ENCODE data around the gene GNS. TPM values are rescaled to one million over a fixed set of nuclear protein-coding genes. Genes with fewer than 3 reads are reported as not detected.

GNS gene
- total RNA-seq, 1 donor from 2014 or later: 101 TPM

DNA sequence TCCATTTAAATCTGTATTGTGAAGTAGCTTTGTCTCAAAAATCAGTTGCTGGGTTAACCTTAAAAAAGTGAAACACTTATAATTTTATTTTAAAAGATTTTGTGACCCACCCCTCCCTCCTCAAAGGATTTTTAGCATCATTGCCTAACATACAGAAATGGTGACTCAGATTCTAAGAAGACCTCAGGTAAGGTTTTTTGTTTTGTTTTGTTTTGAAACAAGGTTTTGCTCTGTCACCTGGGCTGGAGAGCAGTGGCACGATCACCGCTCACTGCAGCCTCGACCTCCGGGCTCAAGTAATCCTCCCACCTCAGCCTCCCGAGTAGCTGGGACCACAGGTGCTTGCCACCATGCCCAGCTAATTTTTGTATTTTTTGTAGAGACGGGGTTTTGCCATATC is 74.2 kb downstream of the GNS start:
- intact Hi-C loops (cut with DNase I): no loop called here
- ATAC-seq (no peak), DNase-seq (ENCODE audit: missing footprints) (no peak)

DNA sequence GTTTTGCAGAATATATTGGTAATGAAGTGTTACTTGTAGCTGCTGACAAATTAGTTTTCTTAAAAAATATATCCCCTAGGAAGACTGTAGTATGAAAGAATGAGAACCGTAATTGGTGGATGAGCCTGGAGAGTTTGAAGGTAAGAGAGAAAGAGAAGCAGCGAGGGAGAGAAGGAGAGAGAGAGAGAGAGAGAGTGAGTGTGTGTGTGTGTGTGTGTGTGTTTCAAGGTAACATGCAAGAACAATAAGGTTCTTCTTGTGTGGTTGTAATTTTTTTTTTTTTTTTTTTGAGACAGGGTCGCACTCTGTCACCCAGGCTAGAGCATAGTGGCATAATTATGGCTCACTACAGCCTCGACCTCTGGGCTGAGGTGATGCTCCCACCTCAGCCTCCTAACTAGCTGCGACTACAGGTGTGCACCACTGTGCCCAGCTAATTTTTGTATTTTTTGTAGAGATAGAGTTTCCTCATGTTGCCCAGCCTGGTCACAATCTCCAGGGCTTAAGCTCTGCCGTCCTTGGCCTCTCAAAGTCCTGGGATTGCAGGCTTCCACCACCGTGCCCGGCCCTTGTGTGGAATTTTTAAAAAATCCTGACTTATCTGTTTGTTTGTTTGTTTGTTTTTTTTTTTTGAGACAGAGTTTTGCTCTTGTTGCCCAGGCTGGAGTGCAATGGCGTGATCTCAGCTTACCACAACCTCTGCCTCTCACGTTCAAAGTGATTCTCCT is 75.2 kb downstream of the GNS start:
- ATAC-seq (no peak), DNase-seq (ENCODE audit: missing footprints) (no peak)
- intact Hi-C loops (cut with DNase I): no loop called here

DNA sequence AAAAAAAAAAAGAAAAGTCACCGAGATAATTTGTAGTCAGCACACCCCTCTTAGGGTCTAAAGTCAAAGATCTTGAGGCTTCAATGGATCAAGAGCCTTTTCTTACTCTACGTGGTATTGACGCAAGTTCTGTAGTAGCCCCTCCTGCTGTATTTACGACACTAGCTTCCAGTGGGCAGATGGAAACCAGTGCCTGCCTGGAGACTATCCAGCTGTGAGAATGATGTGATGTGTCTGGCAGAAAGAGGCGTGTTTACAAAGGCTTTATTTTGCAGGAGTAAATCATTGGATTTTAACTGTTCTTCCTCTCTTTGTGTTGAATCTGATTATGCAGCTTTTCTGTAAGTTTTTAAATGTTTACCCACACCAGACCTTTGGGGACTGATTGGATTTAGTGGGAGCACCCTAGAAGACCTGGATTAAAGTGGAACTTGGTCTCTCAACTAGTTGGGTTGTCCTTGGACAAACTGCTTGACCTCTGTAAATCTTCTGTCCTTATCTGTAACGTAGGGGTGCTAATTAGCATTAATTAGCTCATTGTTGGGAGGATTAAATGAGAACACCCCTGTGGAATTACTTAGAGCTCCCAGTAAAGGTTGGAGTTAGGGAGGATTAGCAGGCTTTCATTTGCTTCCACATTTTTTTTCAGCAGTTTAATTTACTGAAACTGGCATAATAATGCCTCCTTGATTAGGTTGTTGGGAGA is 76.5 kb downstream of the GNS start:
- ATAC-seq (peak; percentile 78), DNase-seq (ENCODE audit: missing footprints) (no peak)
- intact Hi-C loops (cut with DNase I): no loop called here

DNA sequence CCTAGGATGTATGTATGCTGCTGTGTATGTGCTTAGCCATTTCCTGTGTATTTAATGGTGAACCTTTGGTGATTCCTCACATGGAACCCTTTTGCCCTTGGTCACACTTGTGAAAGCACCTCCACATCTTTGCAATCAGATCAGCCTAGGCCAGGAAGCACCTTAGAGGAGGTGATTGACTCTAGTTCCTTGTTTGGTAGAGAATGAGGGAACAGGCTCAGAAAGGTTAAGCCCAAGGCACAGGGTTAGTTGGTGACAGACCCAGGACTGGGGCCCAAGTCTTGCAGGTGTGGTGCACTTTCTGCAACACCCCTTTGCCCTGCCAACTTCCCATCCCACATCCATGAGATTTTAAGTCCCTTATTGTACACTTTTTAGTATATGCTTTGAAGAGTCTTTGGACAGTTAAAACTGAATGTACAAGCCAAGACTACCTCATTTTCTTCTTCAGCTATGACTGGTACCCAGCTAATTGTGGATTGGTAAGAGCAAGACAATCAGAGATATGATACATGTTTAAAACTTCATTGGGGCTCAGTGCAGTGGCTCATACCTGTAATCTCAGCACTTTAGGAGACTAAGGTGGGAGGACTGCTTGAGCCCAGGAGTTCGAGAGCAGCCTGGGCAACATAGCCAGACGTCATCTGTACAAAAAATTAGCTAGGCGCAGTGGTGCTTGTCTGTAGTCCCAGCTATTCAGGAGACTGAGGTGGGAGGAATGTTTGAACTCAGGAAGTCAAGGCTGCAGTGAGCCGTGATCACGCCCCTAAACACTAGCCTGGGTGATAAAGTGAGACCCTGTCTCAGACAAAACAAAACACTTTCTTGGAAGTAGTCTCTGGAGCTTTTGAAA is 77.8 kb downstream of the GNS start:
- DNase-seq (ENCODE audit: missing footprints) (no peak), ATAC-seq (no peak)
- intact Hi-C loops (cut with DNase I): loop anchor here (2.0 kb wide), 1 partner anchor 71 kb away; the partner anchor contains the start of gene RASSF3

DNA sequence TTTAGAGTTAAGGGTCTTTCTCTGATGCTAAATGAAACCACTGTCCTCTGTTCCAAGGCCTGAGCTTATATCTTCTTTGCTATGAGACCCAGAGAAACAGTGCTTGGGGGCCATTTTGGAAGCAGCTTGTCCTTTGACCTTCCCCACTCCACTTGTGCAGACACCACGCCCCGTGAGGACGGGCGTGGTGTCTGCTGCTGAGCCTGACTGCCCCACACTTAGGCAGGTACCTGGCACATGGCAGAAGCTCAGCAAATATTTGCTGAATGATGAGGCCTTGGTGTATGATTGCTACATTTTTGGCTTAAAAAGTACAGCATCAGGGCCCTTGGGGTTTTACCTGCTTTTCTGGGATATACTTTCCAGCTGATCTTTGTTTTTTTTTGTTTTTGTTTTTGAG is 79.0 kb downstream of the GNS start:
- no peak for ATAC-seq
- intact Hi-C loops (cut with DNase I): loop anchor here (2.0 kb wide), 1 partner anchor 69 kb away; the partner anchor contains the start of gene RASSF3
- no peak for DNase-seq (ENCODE audit: missing footprints)

DNA sequence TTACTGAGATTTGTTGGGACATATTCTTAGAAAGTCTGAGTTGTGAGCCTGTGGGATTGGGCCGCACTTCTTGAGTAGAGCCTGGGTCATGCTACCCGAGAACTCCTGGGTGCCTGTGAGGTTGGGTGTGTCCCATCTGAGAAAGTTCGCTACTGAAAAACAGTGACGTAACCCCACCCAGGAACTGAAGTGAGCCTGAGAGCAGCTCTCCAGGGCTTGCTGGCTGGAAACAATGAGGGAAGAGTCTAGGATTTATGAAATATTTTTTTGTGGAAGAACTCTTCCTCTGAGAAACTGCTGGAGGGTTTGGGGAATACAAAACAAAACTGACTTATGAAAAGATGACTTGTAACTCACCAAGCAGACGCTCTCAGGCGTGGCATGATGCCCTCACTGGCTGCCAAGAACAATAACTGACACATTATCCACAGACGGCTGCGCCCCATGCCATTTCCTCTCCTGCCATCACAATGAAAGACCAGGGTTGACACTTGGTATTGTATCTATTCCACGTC is 79.7 kb downstream of the GNS start:
- intact Hi-C loops (cut with DNase I): loop anchor here (2.0 kb wide), 1 partner anchor 69 kb away; the partner anchor contains the start of gene RASSF3
- ATAC-seq (peak; percentile 68), DNase-seq (ENCODE audit: missing footprints) (peak; percentile 85)

DNA sequence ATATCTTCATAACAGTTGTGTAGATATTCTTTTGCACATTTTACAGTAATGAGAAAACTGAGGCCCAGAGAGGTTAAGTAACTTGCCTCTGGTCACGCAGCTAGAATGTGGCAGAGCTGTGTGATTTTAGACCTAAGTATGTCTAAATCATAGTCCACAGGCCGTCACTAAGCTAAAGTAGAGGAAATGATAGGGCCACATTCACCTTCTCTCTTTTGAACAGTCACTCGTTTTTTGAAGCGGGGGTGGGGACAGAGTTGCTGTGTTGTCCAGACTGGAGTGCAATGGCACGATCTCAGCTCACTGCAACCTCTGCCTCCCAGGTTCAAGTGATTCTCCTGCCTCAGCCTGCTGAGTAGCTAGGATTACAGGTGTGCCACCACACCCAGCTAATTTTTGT is 80.4 kb downstream of the GNS start:
- DNase-seq (ENCODE audit: missing footprints) (no peak), ATAC-seq (no peak)
- intact Hi-C loops (cut with DNase I): no loop called here

DNA sequence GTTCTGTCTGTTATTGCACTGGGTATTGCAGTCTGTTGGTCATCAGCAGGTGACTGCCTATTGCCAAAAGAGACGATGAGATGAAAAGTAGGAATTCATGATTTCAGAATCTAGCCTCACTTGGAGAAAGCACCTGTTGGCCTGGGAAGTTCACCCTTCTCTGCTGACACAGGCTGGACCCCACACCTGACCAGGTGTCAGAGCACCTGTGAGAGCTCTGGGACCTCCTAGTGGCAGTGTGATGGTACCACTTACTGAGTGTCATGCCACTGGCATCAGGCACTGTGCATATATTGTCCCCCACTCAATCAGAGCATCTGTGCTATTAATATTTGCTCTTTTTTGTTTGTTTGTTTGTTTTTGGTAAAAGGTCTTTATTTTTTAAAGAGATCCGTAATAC is 81.0 kb downstream of the GNS start:
- DNase-seq (ENCODE audit: missing footprints): no peak
- intact Hi-C loops (cut with DNase I): no loop called here

DNA sequence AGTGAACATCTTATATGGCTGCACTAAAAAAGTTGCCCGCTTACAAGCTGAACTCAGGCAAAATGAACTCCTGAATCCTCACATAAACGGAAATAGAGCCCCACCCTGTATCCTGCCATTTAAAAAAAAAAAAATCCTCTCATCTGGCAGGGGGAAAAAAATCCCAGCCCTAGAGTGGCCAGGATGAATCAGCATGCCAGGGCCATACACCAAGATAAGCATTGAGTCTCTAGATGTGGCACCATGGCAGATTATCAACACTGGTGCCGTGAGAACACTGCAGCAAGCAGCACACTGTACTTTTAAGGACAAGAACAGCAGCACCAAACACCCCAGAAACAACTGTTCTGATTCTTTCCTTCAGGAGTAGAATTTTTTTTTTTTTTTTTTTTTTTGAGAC is 83.4 kb downstream of the GNS start:
- ATAC-seq: peak; percentile 69
- intact Hi-C loops (cut with DNase I): no loop called here
- no peak for DNase-seq (ENCODE audit: missing footprints)

More for the DNA sequence above, 81.0 kb downstream of the GNS start:
- ATAC-seq: no peak

DNA sequence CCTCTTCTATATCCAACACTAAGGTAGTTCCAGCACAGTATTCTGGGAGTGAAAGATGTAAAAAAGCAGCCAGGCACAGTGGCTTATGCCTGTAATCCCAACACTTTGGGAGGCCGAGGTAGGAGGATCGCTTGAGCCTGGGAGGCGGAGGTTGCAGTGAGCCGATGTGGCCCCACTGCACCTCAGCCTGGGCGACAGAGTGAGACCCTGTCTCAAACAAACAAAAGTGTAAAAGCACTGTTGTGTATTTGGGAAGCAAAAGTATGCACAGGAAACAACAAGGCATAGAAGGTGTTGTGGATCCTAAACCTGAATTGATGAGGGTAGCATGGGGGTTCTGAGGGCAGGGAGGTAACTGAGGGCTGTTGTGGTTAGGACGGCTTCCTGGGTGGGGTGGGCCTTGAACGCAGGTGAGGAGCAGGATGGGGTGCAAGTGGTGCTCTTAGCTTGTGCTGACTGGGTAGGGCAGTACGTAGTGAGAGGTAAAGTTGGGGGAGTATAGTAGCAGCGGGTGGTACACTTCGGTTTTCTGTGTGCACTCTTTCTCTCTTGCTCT is 84.8 kb downstream of the GNS start:
- ATAC-seq: no peak
- intact Hi-C loops (cut with DNase I): no loop called here
- no peak for DNase-seq (ENCODE audit: missing footprints)

DNA sequence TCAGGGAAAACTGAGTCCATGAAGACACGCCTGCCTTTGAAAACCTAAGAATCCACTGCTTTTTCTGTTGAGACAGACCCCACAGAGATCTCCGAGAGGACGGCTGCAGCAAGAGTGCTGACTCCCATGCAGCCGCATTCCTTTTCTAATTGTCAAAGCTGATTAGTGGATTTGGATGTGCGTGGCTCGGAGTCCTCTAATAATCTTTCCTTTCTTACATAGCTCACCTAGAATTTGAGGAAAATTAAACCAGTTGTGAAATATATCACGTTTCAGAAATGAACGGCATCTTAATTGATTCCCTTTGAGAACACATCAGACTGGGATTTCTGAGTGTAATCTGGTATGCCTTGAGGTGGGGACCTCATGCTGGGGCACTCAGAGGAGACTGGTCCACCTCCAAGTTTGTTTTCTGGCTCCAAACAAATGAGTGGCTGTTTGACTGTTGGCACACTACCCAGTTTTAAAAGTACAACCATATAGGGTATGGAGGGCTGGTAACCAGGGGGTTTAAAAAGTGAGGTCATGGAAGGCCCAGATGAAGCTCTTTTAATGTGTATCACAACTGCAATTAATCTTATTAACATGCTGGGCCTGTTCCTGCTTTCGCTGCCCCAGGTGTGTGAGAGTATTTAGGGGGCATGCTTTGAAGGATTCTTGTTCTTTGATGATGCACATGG is 85.6 kb downstream of the GNS start:
- no peak for DNase-seq (ENCODE audit: missing footprints)
- intact Hi-C loops (cut with DNase I): no loop called here
- peak; percentile 13 for ATAC-seq

DNA sequence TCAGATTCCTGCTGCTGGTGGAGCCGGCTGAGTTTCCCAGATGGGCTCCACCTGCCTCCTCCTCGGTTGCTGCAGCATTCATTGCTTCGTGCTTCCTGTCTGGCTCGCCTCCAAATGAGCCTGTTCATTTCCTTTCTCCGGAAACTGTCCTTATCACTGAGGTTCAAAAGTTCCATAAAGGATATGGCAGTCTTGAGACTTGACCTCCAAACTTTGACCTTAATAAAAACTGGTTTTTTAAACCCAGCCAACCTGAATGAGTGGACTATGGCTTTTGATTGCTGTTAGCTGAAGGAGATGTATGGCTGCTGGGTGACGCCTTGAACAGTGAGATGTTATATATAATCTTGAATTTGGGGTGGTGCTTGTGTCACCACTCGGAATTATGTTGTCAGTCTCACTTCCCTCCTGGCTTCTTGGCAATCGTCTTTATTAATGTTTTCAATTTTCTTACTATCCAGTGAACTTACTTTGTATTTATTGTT is 86.2 kb downstream of the GNS start:
- no peak for ATAC-seq
- DNase-seq (ENCODE audit: missing footprints): no peak
- intact Hi-C loops (cut with DNase I): no loop called here

DNA sequence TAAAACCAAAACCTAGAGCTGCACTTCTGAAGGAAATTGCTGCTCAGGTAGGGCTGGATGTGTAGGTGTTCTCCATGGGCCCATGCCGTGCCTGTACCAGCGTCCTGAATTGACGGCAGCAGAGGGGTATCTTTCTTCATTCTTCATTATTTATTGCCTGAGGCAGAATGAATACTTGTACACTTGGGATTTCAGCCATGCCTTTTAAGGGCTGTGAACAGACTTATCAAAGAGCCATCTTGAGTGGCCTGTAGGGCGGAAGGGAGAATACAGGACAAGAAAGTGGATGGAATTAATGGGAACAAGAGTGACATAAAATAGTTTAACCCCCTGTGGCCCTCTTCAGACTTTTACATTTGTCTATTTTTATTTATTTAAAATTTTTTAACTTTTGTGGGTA is 87.5 kb downstream of the GNS start:
- ATAC-seq: no peak
- DNase-seq (ENCODE audit: missing footprints): no peak
- intact Hi-C loops (cut with DNase I): no loop called here

DNA sequence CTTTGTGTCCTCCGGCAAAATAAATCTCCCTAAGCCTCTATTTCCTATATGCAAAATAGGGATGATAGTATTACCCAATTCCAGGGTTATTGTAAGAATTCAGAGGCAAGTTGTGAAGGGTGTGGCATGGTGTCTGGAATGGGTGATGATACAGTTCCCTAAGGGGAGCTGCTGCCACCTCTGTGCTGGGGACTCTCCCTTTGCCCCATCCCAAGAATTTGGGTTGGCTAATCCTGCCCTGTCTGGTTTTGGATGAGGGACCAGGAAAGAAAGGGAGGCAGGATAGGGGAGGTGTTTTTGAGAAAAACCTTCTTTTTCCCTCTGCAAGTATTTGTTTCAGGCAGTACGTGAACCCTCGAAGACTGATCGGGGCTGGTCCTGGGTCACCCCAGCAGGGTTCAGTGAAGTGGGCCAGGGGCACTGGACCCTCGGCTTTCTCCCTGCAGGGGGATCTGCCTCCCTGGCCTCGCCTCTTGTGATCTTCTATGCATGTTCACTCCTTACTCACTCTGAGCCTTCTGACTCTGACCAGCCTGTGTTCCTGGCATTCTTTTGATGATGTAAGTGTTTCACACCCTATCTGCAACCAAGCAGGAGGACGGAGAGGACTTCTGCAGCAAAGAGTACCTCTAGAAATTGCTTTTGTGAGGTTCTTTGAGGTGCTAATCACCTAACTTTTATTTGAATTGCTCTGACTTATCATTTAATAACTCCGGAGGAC is 88.1 kb downstream of the GNS start:
- DNase-seq (ENCODE audit: missing footprints) (no peak), ATAC-seq (peak; percentile 45)
- intact Hi-C loops (cut with DNase I): no loop called here

DNA sequence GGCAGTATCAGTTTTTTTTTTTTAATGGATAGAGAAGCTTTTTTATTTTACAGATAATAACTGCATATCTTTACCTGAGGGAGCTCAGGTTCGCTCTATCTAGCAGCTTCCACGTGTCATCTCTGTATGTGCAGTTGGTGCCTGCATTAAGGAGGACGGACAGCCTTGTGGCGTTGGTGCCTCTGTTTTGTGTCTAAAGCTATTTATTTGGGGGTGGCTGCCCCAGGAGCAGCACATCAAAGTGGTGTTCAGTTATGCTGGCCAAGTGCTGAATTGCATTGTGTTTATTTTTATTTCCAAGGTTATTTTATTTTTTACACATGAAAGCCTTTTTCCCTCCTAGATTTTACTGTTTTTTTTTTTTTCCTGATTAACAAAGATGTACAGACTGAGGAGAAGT is 89.2 kb downstream of the GNS start:
- intact Hi-C loops (cut with DNase I): no loop called here
- no peak for ATAC-seq
- DNase-seq (ENCODE audit: missing footprints): no peak

DNA sequence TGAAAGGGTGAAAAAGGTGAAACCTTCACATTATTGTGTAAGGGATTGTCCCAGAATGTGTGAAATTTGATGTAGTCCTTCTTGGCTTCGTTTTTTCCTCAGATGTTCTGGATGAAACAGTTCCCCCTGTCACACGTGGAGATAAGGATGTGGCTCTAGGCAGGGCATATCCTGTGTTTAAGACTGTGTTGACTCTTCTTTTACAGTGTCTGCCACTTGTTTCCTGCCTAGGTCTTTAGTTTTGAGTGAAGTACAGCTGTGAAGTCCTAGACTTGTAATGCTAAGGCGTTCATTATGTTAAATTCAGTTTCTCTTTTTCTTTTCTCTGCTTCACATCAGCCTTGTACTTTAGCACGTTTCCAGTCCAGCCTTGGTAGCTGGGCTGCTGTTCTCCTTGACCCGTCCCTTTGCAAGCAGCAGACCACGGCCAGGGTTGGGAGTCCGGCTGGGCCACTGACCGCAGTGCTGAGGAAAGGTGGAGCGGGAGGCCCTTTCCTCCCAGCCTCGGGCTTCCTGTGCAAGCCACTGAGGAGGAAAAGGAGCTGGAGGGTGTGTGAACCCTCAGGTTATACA is 89.8 kb downstream of the GNS start:
- ATAC-seq (peak; percentile 29), DNase-seq (ENCODE audit: missing footprints) (peak; percentile 82)
- intact Hi-C loops (cut with DNase I): loop anchor here (5.0 kb wide), 1 partner anchor 42 kb away; no protein-coding TSS in a partner anchor

DNA sequence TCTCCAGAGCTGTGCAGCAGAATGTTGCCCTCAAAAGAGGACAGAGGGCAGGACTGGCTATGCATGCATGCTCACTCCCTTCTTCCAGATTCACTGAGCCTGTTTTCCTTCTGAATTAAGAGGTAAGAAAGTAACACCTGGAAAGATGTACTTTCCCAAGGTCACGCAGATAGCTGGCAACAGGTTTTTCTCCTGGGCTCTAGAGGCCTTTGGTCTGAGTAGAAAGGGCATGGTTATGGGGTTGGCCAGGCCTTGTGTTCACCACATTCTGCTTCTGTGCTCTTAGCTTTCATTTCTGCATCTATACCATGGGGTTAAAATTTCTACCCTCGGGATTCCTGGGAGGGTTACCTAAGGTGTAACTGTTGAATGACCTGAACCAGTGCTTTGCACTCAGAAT is 91.4 kb downstream of the GNS start:
- no peak for ATAC-seq
- no peak for DNase-seq (ENCODE audit: missing footprints)
- intact Hi-C loops (cut with DNase I): loop anchor here (5.0 kb wide), 1 partner anchor 40 kb away; no protein-coding TSS in a partner anchor

Data from Right ventricle myocardium inferior (tissue), 1 donor.